ENCODE measurements around the gene AFAP1L1.
"Not testable (repeated sequence)": the region's sequence is repeated elsewhere in the genome, so short reads cannot be mapped to it uniquely, and the experiment has no call there.

Gene AFAP1L1

DNA sequence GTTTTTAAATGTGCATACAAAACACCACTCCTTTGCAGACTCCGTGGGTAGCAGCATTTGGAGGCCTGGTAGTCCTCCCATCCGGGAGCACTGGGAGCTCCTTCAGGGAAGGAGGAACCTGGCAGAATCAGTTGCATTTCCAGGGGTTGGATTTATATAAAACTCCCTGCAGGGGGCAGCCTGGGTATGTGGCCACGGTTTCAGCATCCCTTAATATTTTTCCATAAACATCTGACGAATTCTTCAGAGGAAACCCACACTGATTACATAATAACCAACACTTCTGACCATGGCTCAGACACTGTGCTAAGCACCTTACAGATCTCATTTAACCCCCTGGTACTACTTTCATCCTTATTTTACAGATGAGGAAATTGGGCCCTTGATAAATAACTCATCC lies 6.1 kb upstream of the AFAP1L1 start:
- Histone ChIP-seq H3K79me2 (ENCODE audit: insufficient read depth, low read depth) (no peaks in the 10 kb centered on the region), H4K20me1 (ENCODE audit: insufficient read depth) (no peaks in the 10 kb centered on the region), H3K9ac (no peak overlapping the region), H3K27ac (no peak overlapping the region), H2AFZ (ENCODE audit: low read depth) (no peak overlapping the region), H3K4me2 (no peak overlapping the region), H3K27me3 (ENCODE audit: insufficient read depth, low read depth) (no peaks in the 10 kb centered on the region), H3K4me1 (ENCODE audit: low read depth, poor library complexity, severe bottlenecking) (no peaks in the 10 kb centered on the region), H3K4me3 (IDR thresholded peaks at IDR 0.05; ENCODE audit: insufficient read depth, low read depth, low read length) (no peak overlapping the region), H3K36me3 (ENCODE audit: insufficient read depth) (no peaks in the 10 kb centered on the region)
- TF ChIP-seq, protein P1, sequence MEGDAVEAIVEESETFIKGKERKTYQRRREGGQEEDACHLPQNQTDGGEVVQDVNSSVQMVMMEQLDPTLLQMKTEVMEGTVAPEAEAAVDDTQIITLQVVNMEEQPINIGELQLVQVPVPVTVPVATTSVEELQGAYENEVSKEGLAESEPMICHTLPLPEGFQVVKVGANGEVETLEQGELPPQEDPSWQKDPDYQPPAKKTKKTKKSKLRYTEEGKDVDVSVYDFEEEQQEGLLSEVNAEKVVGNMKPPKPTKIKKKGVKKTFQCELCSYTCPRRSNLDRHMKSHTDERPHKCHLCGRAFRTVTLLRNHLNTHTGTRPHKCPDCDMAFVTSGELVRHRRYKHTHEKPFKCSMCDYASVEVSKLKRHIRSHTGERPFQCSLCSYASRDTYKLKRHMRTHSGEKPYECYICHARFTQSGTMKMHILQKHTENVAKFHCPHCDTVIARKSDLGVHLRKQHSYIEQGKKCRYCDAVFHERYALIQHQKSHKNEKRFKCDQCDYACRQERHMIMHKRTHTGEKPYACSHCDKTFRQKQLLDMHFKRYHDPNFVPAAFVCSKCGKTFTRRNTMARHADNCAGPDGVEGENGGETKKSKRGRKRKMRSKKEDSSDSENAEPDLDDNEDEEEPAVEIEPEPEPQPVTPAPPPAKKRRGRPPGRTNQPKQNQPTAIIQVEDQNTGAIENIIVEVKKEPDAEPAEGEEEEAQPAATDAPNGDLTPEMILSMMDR (conservative IDR thresholded peaks at IDR 0.05; ENCODE audit: low read depth, low read length), result no peak

DNA sequence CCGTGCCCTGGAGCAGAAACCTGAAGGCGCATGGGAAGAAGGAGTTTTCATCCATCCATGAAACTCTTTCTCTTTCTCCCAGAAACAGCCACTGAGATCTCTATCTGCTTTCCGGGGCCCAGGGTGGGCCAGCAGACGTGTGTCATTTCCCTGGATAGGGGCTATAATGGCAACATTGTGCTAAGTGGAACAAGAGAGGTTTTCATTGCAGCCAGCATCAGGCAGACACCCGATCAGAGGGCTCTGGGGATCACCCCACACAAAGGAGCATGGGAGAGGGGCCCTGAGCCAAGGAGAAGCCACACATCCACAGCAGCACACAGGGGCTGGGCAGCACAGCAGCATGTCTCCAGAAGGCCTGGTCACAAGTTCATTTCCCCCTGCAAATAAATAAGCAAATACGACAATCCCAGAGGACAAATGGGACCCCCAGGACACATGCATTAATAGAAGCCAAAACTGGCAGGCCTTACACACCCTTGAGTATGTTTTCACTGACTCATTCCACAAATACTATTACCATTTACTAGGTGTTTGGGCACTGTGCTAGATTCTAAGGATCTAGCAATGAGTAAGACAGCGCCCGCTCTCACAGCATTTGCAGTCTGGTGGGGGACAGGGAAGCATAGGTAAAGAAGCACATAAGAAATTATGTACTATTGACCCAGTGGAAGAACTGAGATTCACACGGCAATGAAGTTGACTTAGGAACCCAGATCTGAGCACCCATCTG lies 4.3 kb upstream of the AFAP1L1 start:
- no peak overlapping the region for H3K9ac ChIP-seq
- H4K20me1 ChIP-seq (ENCODE audit: insufficient read depth), result no peaks in the 10 kb centered on the region
- no peak overlapping the region for H3K4me2 ChIP-seq
- no peak overlapping the region for H3K27ac ChIP-seq
- TF ChIP-seq, protein P1 (conservative IDR thresholded peaks at IDR 0.05; ENCODE audit: low read depth, low read length), result no peak
- no peak overlapping the region for H3K4me3 ChIP-seq (IDR thresholded peaks at IDR 0.05; ENCODE audit: insufficient read depth, low read depth, low read length)
- H3K79me2 ChIP-seq (ENCODE audit: insufficient read depth, low read depth), result no peaks in the 10 kb centered on the region
- H3K36me3 ChIP-seq (ENCODE audit: insufficient read depth), result no peaks in the 10 kb centered on the region
- no peaks in the 10 kb centered on the region for H3K27me3 ChIP-seq (ENCODE audit: insufficient read depth, low read depth)
- H3K4me1 ChIP-seq (ENCODE audit: low read depth, poor library complexity, severe bottlenecking), result no peaks in the 10 kb centered on the region
- no peak overlapping the region for H2AFZ ChIP-seq (ENCODE audit: low read depth)

GRCh38 chr5:149268928-149269557 lies 2.6 kb upstream of the AFAP1L1 start:
- TF ChIP-seq, protein P1 (conservative IDR thresholded peaks at IDR 0.05; ENCODE audit: low read depth, low read length), result peak; percentile 76
- Histone ChIP-seq H3K4me3 (IDR thresholded peaks at IDR 0.05; ENCODE audit: insufficient read depth, low read depth, low read length) (no peak overlapping the region), H3K4me1 (ENCODE audit: low read depth, poor library complexity, severe bottlenecking) (no peaks in the 10 kb centered on the region), H3K4me2 (no peak overlapping the region), H3K79me2 (ENCODE audit: insufficient read depth, low read depth) (no peaks in the 10 kb centered on the region), H3K9ac (no peak overlapping the region), H2AFZ (ENCODE audit: low read depth) (no peak overlapping the region), H3K27ac (no peak overlapping the region), H3K27me3 (ENCODE audit: insufficient read depth, low read depth) (no peaks in the 10 kb centered on the region), H4K20me1 (ENCODE audit: insufficient read depth) (no peaks in the 10 kb centered on the region), H3K36me3 (ENCODE audit: insufficient read depth) (no peaks in the 10 kb centered on the region)

GRCh38 chr5:149271195-149271715 lies 404 bp upstream of the AFAP1L1 start:
- Histone ChIP-seq H3K4me1 (ENCODE audit: low read depth, poor library complexity, severe bottlenecking) (no peaks in the 10 kb centered on the region), H3K4me3 (IDR thresholded peaks at IDR 0.05; ENCODE audit: insufficient read depth, low read depth, low read length) (no peak overlapping the region), H4K20me1 (ENCODE audit: insufficient read depth) (no peaks in the 10 kb centered on the region), H3K4me2 (no peak overlapping the region), H3K79me2 (ENCODE audit: insufficient read depth, low read depth) (no peaks in the 10 kb centered on the region), H3K27me3 (ENCODE audit: insufficient read depth, low read depth) (no peaks in the 10 kb centered on the region), H3K27ac (no peak overlapping the region), H2AFZ (ENCODE audit: low read depth) (no peak overlapping the region), H3K9ac (no peak overlapping the region), H3K36me3 (ENCODE audit: insufficient read depth) (no peaks in the 10 kb centered on the region)
- TF ChIP-seq, protein P1 (conservative IDR thresholded peaks at IDR 0.05; ENCODE audit: low read depth, low read length), result no peak

DNA sequence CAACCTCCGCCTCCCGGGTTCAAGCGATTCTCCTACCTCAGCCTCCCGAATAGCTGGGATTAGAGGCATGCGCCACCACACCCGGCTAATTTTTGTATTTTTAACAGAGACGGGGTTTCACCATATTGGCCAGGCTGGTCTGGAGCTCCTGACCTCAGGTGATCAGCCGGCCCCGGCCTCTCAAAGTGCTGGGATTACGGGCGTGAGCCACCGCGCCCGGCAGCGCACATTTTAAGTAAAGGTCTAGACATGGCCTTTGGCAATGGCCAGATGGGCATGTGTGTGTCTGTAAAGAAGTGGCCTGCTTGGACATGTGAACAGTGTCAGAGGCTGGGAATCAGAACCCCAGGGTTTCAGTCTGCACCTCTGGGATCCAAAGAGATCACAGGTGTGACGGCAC lies 1.1 kb downstream of the AFAP1L1 start:
- H3K9ac ChIP-seq; H3K36me3 ChIP-seq (ENCODE audit: insufficient read depth); H3K27ac ChIP-seq; H2AFZ ChIP-seq (ENCODE audit: low read depth); H3K4me2 ChIP-seq; H3K79me2 ChIP-seq (ENCODE audit: insufficient read depth, low read depth); H3K27me3 ChIP-seq (ENCODE audit: insufficient read depth, low read depth); H3K4me1 ChIP-seq (ENCODE audit: low read depth, poor library complexity, severe bottlenecking); H4K20me1 ChIP-seq (ENCODE audit: insufficient read depth); H3K4me3 ChIP-seq (IDR thresholded peaks at IDR 0.05; ENCODE audit: insufficient read depth, low read depth, low read length): not testable (repeated sequence)
